ENCODE results near the gene CAPN5.

CAPN5 gene

GRCh38 chr11:77147036-77147315 is 80.2 kb downstream of the CAPN5 start:
- Mint-ChIP-seq H3K4me3 (no peak overlapping the region), H3K27me3 (ENCODE audit: low read depth) (peaks cover 25% of the 10 kb centered on the region), H3K27ac (peak overlapping the region in 1 of 3 experiments; percentile 19), H3K4me1 (peaks cover 24% of the 10 kb centered on the region), H3K9me3 (no peaks in the 10 kb centered on the region), H3K36me3 (ENCODE audit: low read depth) (no peaks in the 10 kb centered on the region)
- TF ChIP-seq CTCF (IDR thresholded peaks at IDR 0.05; ENCODE audit: unreplicated experiment in 3 of 3) = no peak

- Mint-ChIP-seq H3K4me3 (peak overlapping the region; percentile 59 to 72 (median 67)), H3K4me1 (peaks cover 31% of the 10 kb centered on the region), H3K27ac (no peak overlapping the region), H3K9me3 (no peaks in the 10 kb centered on the region), H3K27me3 (ENCODE audit: low read depth) (peaks cover 32% of the 10 kb centered on the region), H3K36me3 (ENCODE audit: low read depth) (no peaks in the 10 kb centered on the region)
- TF ChIP-seq CTCF (IDR thresholded peaks at IDR 0.05; ENCODE audit: unreplicated experiment in 3 of 3) = no peak
These were observed 81.0 kb downstream of the CAPN5 start for GRCh38 chr11:77147668-77148321.

- TF ChIP-seq CTCF (IDR thresholded peaks at IDR 0.05; ENCODE audit: unreplicated experiment in 3 of 3) = no peak
- peaks cover 38% of the 10 kb centered on the region for H3K4me1 Mint-ChIP-seq
- H3K9me3 Mint-ChIP-seq = no peaks in the 10 kb centered on the region
- H3K27me3 Mint-ChIP-seq (ENCODE audit: low read depth) = peaks cover 32% of the 10 kb centered on the region
- no peaks in the 10 kb centered on the region for H3K36me3 Mint-ChIP-seq (ENCODE audit: low read depth)
- H3K4me3 Mint-ChIP-seq = no peak overlapping the region
- H3K27ac Mint-ChIP-seq = no peak overlapping the region
These were observed 82.4 kb downstream of the CAPN5 start for GRCh38 chr11:77148963-77149715.

GRCh38 chr11:77149716-77150392 is 83.1 kb downstream of the CAPN5 start:
- no peak overlapping the region for H3K4me3 Mint-ChIP-seq
- peaks cover 42% of the 10 kb centered on the region for H3K4me1 Mint-ChIP-seq
- TF ChIP-seq CTCF (IDR thresholded peaks at IDR 0.05; ENCODE audit: unreplicated experiment in 3 of 3) = no peak
- peaks cover 29% of the 10 kb centered on the region for H3K27me3 Mint-ChIP-seq (ENCODE audit: low read depth)
- H3K36me3 Mint-ChIP-seq (ENCODE audit: low read depth) = no peaks in the 10 kb centered on the region
- H3K27ac Mint-ChIP-seq = peak overlapping the region in 1 of 3 experiments; percentile 16
- H3K9me3 Mint-ChIP-seq = no peaks in the 10 kb centered on the region

GRCh38 chr11:77150836-77151235 is 84.1 kb downstream of the CAPN5 start:
- peaks cover 28% of the 10 kb centered on the region for H3K27me3 Mint-ChIP-seq (ENCODE audit: low read depth)
- no peak for TF ChIP-seq CTCF (IDR thresholded peaks at IDR 0.05; ENCODE audit: unreplicated experiment in 3 of 3)
- H3K4me1 Mint-ChIP-seq = peaks cover 47% of the 10 kb centered on the region
- H3K36me3 Mint-ChIP-seq (ENCODE audit: low read depth) = no peaks in the 10 kb centered on the region
- no peaks in the 10 kb centered on the region for H3K9me3 Mint-ChIP-seq
- no peak overlapping the region for H3K27ac Mint-ChIP-seq
- no peak overlapping the region for H3K4me3 Mint-ChIP-seq
